ENCODE data around the gene CD93. TPM values are rescaled to one million over a fixed set of nuclear protein-coding genes. Genes with fewer than 3 reads are reported as not detected.

CD93 gene
- total RNA-seq, 2 donors from 2014 or later, result 99.2 to 163 TPM

- no peak overlapping the region for H3K4me3 ChIP-seq
- DNase-seq (ENCODE audit: low spot score) (no peak), ATAC-seq (ENCODE audit: insufficient number of reproducible peaks, low FRiP score, low read depth) (no peak)
- no peaks in the 10 kb centered on the region for H3K27me3 ChIP-seq (replicated peaks; ENCODE audit: insufficient read depth)
- no peaks in the 10 kb centered on the region for H3K36me3 ChIP-seq
- no peaks in the 10 kb centered on the region for H3K9me3 ChIP-seq
- TF ChIP-seq CTCF (IDR thresholded peaks at IDR 0.05), result no peak
- H3K4me1 ChIP-seq (ENCODE audit: control insufficient read depth in 1 of 2, low read depth in 2 of 2), result peaks cover 38 to 46% of the 10 kb centered on the region in 2 donors
- H3K27ac ChIP-seq, result peak overlapping the region; percentile 35 to 54
Observed at GRCh38 chr20:23063168-23063567, 23.0 kb downstream of the CD93 start.

GRCh38 chr20:23062632-23063031 lies 23.5 kb downstream of the CD93 start:
- ATAC-seq (ENCODE audit: insufficient number of reproducible peaks, low FRiP score, low read depth), result no peak
- H3K4me1 ChIP-seq (ENCODE audit: control insufficient read depth in 1 of 2, low read depth in 2 of 2), result peaks cover 38 to 46% of the 10 kb centered on the region in 2 donors
- no peaks in the 10 kb centered on the region for H3K27me3 ChIP-seq (replicated peaks; ENCODE audit: insufficient read depth)
- peak overlapping the region; percentile 54 to 90 for H3K27ac ChIP-seq
- no peak for TF ChIP-seq CTCF (IDR thresholded peaks at IDR 0.05)
- H3K4me3 ChIP-seq, result no peak overlapping the region
- no peaks in the 10 kb centered on the region for H3K36me3 ChIP-seq
- no peaks in the 10 kb centered on the region for H3K9me3 ChIP-seq
- no peak for DNase-seq (ENCODE audit: low spot score)

- peaks cover 38 to 46% of the 10 kb centered on the region in 2 donors for H3K4me1 ChIP-seq (ENCODE audit: control insufficient read depth in 1 of 2, low read depth in 2 of 2)
- H3K4me3 ChIP-seq, result peak overlapping the region; percentile 38
- H3K9me3 ChIP-seq, result no peaks in the 10 kb centered on the region
- H3K27ac ChIP-seq, result peak overlapping the region; percentile 88 to 90
- DNase-seq (ENCODE audit: low spot score), result no peak
- H3K27me3 ChIP-seq (replicated peaks; ENCODE audit: insufficient read depth), result no peaks in the 10 kb centered on the region
- peak; percentile 86 for ATAC-seq (ENCODE audit: insufficient number of reproducible peaks, low FRiP score, low read depth)
- peak; percentile 77 for TF ChIP-seq CTCF (IDR thresholded peaks at IDR 0.05)
- no peaks in the 10 kb centered on the region for H3K36me3 ChIP-seq
Observed at GRCh38 chr20:23061734-23062561, 24.2 kb downstream of the CD93 start.

- ATAC-seq (ENCODE audit: insufficient number of reproducible peaks, low FRiP score, low read depth) (no peak), DNase-seq (ENCODE audit: low spot score) (no peak)
- no peaks in the 10 kb centered on the region for H3K36me3 ChIP-seq
- H3K27me3 ChIP-seq (replicated peaks; ENCODE audit: insufficient read depth), result no peaks in the 10 kb centered on the region
- peaks cover 38 to 46% of the 10 kb centered on the region in 2 donors for H3K4me1 ChIP-seq (ENCODE audit: control insufficient read depth in 1 of 2, low read depth in 2 of 2)
- peak overlapping the region; percentile 38 for H3K4me3 ChIP-seq
- no peaks in the 10 kb centered on the region for H3K9me3 ChIP-seq
- H3K27ac ChIP-seq, result peak overlapping the region; percentile 88 to 90
- no peak for TF ChIP-seq CTCF (IDR thresholded peaks at IDR 0.05)
Observed at GRCh38 chr20:23061262-23061661, 24.9 kb downstream of the CD93 start.

GRCh38 chr20:23060629-23061028 lies 25.5 kb downstream of the CD93 start:
- DNase-seq (ENCODE audit: low spot score) (no peak), ATAC-seq (ENCODE audit: insufficient number of reproducible peaks, low FRiP score, low read depth) (no peak)
- H3K36me3 ChIP-seq, result no peaks in the 10 kb centered on the region
- H3K27me3 ChIP-seq (replicated peaks; ENCODE audit: insufficient read depth), result no peaks in the 10 kb centered on the region
- peaks cover 38 to 46% of the 10 kb centered on the region in 2 donors for H3K4me1 ChIP-seq (ENCODE audit: control insufficient read depth in 1 of 2, low read depth in 2 of 2)
- H3K9me3 ChIP-seq, result no peaks in the 10 kb centered on the region
- peak overlapping the region; percentile 88 to 90 for H3K27ac ChIP-seq
- TF ChIP-seq CTCF (IDR thresholded peaks at IDR 0.05), result no peak
- no peak overlapping the region for H3K4me3 ChIP-seq
